Measurements from ENCODE around the gene MAN1B1. TPM values are rescaled to one million over a fixed set of nuclear protein-coding genes. Genes with fewer than 3 reads are reported as not detected.
"Not testable (repeated sequence)": the region's sequence is repeated elsewhere in the genome, so short reads cannot be mapped to it uniquely, and the experiment has no call there.

Gene MAN1B1
- total RNA-seq, 1 donor from 2014 or later, result 70.4 TPM

DNA sequence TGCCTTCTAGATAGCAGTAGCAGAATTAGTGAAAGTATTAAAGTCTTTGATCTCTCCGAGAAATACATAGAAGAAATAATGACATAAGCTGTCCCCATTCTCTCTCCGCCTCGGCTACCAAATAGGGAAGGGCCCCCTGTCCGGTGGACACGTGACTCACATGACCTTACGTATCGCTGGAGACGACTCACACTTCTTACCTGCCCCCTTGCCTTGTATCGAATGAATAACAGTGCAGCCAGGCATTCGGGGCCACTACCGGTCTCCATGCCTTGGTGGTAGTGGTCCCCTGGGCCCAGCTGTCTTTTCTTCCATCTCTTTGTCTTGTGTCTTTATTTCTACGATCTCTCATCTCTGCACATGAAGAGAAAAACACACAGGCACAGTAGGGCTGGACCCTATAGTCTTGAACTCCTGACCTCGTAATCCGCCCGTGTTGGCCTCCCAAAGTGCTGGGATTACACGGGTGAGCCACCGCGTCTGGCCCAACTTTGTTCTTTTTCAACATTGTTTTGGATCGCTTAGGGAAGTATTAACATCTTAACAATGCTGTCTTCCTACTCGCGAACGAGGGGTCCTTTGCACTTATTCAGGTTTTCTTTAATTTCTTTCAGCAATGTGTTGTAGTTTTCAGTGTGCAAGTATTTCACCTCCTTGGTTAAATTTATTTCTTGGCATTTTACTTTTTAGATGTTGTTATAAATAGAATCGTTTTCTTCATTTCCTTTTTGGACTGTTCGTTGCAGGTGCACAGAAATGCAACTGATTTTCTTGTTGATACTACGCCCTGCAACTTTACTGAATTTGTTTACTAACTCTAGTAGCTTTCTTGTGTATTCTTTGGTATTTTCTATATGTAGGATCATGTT is 35.4 kb downstream of the MAN1B1 start:
- not testable (repeated sequence) for H3K36me3 Mint-ChIP-seq (ENCODE audit: low read depth, unreplicated experiment); H3K4me1 Mint-ChIP-seq (ENCODE audit: unreplicated experiment); DNase-seq (ENCODE audit: low spot score); H3K9me3 Mint-ChIP-seq (ENCODE audit: unreplicated experiment); H3K27ac Mint-ChIP-seq (ENCODE audit: unreplicated experiment); H3K27me3 Mint-ChIP-seq (ENCODE audit: unreplicated experiment)
- peak overlapping the region; percentile 14 for H3K4me3 Mint-ChIP-seq (ENCODE audit: unreplicated experiment)

DNA sequence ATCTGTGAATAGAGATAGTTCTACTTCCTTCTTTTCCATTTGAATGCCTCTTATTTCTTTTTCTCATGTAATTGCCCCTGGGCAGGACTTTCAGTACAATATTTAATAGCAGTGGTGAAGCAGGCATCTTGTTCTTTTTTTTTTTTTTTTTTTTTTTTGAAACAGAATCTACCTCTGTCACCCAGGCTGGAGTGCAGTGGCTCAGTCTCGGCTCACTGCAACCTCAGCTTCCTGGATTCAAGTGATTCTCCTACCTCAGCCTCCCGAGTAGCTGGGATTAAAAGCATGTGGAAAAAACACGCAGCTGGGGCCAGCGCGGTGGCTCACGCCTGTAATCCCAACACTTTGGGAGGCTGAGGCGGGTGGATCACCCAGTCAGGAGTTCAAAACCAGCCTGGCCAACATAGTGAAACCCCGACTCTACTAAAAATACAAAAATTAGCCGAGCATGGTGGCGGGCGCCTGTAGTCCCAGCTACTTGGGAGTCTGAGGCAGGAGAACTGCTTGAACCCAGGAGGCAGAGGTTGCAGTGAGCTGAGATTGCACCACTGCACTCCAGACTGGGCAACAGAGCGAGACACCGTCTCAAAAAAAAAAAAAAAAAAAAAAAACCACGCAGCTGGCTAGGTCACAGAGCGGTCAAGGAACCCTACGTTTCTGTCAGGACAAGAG is 36.1 kb downstream of the MAN1B1 start:
- not testable (repeated sequence) for H3K36me3 Mint-ChIP-seq (ENCODE audit: low read depth, unreplicated experiment); H3K9me3 Mint-ChIP-seq (ENCODE audit: unreplicated experiment); DNase-seq (ENCODE audit: low spot score); H3K4me3 Mint-ChIP-seq (ENCODE audit: unreplicated experiment); H3K27ac Mint-ChIP-seq (ENCODE audit: unreplicated experiment); H3K27me3 Mint-ChIP-seq (ENCODE audit: unreplicated experiment)
- H3K4me1 Mint-ChIP-seq (ENCODE audit: unreplicated experiment), result peaks cover 14% of the 10 kb centered on the region

DNA sequence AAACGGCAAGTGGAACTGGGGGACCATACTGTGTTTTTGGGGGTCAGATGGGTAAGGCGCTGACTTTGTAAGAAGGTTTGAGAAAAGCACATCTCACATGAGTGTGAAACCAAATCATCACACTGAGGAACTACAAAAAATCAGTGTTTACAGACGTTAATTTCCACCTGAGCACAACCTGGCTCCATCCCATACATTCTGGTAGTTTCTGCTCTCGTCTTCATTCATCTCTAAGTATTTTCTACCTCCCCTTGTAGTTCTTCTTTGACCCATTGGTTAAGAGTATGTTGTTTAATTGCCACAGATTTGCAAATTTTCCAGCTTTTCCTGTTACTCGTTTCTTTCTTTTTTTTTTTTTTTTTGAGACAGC is 36.7 kb downstream of the MAN1B1 start:
- H3K4me1 Mint-ChIP-seq (ENCODE audit: unreplicated experiment), result peaks cover 20% of the 10 kb centered on the region
- no peak overlapping the region for H3K27ac Mint-ChIP-seq (ENCODE audit: unreplicated experiment)
- DNase-seq (ENCODE audit: low spot score), result no peak
- no peak overlapping the region for H3K4me3 Mint-ChIP-seq (ENCODE audit: unreplicated experiment)
- H3K27me3 Mint-ChIP-seq (ENCODE audit: unreplicated experiment), result peaks cover 4% of the 10 kb centered on the region
- H3K9me3 Mint-ChIP-seq (ENCODE audit: unreplicated experiment), result no peaks in the 10 kb centered on the region
- TF ChIP-seq, protein P1, sequence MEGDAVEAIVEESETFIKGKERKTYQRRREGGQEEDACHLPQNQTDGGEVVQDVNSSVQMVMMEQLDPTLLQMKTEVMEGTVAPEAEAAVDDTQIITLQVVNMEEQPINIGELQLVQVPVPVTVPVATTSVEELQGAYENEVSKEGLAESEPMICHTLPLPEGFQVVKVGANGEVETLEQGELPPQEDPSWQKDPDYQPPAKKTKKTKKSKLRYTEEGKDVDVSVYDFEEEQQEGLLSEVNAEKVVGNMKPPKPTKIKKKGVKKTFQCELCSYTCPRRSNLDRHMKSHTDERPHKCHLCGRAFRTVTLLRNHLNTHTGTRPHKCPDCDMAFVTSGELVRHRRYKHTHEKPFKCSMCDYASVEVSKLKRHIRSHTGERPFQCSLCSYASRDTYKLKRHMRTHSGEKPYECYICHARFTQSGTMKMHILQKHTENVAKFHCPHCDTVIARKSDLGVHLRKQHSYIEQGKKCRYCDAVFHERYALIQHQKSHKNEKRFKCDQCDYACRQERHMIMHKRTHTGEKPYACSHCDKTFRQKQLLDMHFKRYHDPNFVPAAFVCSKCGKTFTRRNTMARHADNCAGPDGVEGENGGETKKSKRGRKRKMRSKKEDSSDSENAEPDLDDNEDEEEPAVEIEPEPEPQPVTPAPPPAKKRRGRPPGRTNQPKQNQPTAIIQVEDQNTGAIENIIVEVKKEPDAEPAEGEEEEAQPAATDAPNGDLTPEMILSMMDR (IDR thresholded peaks at IDR 0.05; ENCODE audit: unreplicated experiment), result no peak
- H3K36me3 Mint-ChIP-seq (ENCODE audit: low read depth, unreplicated experiment), result no peaks in the 10 kb centered on the region

DNA sequence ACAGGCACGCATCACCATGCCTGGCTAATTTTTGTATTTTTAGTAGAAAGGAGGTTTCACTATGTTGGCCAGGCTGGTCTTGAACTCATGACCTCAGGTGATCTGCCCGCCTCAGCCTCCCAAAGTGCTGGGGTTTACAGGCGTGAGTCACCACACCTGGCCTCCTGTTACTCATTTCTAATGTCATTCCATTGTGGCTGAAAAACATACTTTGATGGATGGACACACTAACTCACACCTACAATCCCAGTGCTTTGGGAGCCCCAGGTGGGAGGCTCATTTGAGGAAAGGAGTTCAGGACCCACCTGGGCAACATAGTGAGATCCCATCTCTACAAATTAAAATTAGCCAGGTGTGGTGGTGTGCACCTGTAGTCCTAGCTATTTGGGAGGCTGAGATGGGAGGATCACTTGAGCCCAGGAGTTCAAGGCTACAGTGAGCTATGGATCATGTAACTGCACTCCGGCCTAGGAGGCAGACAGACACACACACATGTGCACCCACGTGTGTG is 37.2 kb downstream of the MAN1B1 start:
- not testable (repeated sequence) for H3K9me3 Mint-ChIP-seq (ENCODE audit: unreplicated experiment); H3K27ac Mint-ChIP-seq (ENCODE audit: unreplicated experiment); H3K4me3 Mint-ChIP-seq (ENCODE audit: unreplicated experiment); H3K36me3 Mint-ChIP-seq (ENCODE audit: low read depth, unreplicated experiment); DNase-seq (ENCODE audit: low spot score); H3K27me3 Mint-ChIP-seq (ENCODE audit: unreplicated experiment)
- peaks cover 24% of the 10 kb centered on the region for H3K4me1 Mint-ChIP-seq (ENCODE audit: unreplicated experiment)

DNA sequence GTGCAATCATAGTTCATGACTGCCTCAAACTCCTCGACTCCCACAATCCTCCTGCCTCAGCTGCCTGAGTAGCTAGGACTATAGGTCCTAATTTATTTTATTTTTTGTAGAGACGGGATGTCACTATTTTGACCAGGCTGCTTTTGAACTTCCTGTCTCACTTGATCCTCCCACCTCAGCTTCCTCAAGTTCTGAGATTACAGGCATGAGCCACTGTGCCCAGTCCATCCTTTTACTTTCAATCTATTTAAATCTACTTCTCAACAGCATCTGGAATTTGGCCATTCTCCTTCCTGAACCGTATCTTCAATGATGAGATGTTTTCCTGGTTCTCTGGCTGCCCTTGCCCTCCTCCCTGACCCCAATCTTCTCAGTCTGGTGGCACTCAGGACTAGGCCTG is 40.0 kb downstream of the MAN1B1 start:
- H3K36me3 Mint-ChIP-seq (ENCODE audit: low read depth, unreplicated experiment), result no peaks in the 10 kb centered on the region
- DNase-seq (ENCODE audit: low spot score), result no peak
- peaks cover 24% of the 10 kb centered on the region for H3K4me1 Mint-ChIP-seq (ENCODE audit: unreplicated experiment)
- TF ChIP-seq, protein P1 (IDR thresholded peaks at IDR 0.05; ENCODE audit: unreplicated experiment), result no peak
- H3K4me3 Mint-ChIP-seq (ENCODE audit: unreplicated experiment), result no peak overlapping the region
- H3K27ac Mint-ChIP-seq (ENCODE audit: unreplicated experiment), result peak overlapping the region; percentile 89
- no peaks in the 10 kb centered on the region for H3K9me3 Mint-ChIP-seq (ENCODE audit: unreplicated experiment)
- H3K27me3 Mint-ChIP-seq (ENCODE audit: unreplicated experiment), result peaks cover 5% of the 10 kb centered on the region

DNA sequence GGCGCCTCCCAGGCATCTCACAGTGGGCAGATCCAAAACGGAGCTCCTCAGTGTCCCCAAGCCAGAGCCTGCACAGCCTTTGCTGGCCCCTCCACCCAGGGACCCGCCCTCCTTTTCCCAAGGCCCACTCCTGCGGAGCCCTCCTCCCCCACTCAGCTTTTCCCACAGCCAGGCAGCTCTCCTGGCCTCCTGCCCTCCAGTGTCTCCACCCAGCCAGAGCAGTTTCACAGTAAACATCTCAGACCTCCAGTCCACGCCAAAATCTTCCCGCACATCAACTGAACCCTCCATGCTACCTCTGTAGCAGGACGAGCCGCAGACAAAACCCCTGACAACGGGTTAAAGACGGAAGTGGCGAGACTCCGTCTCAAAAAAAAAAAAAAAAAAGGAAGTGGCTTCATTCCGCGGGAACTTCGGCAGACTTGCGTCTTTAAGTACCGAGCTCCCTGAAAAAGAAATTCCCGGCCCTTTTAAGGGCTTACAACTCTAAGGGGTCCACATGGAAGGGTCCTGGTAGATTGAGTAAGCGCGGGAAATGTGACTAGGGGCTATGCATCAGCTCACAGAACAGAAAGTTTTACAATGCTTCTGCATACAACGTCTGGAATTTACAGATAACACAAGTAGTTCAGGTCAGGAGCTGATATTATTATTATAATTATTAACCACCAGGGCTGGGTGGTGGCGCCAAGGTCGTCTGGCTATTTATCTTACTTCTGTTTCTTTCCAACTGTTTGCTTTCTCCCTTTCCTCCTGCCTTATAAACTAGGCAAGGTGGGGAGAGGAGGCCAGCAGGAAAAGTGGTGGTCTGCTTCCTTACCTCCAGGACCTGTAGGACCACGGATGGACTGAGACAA is 40.7 kb downstream of the MAN1B1 start:
- H3K4me1 Mint-ChIP-seq (ENCODE audit: unreplicated experiment), result peaks cover 21% of the 10 kb centered on the region
- H3K36me3 Mint-ChIP-seq (ENCODE audit: low read depth, unreplicated experiment), result no peaks in the 10 kb centered on the region
- TF ChIP-seq, protein P1 (IDR thresholded peaks at IDR 0.05; ENCODE audit: unreplicated experiment), result no peak
- H3K4me3 Mint-ChIP-seq (ENCODE audit: unreplicated experiment), result peak overlapping the region; percentile 89
- H3K27me3 Mint-ChIP-seq (ENCODE audit: unreplicated experiment), result peaks cover 5% of the 10 kb centered on the region
- no peaks in the 10 kb centered on the region for H3K9me3 Mint-ChIP-seq (ENCODE audit: unreplicated experiment)
- no peak for DNase-seq (ENCODE audit: low spot score)
- peak overlapping the region; percentile 89 for H3K27ac Mint-ChIP-seq (ENCODE audit: unreplicated experiment)

Data from endothelial cell (in vitro differentiated cells).